G401.6 (cell line): Measurements from ENCODE around the gene TRMT44.

Experiments used
- FAIRE-seq: peaks from 2 replicates; lab custom pipeline; 2012; peaks lifted over from hg19 to GRCh38; lab: Jason Lieb, UNC

Gene TRMT44

GRCh38 chr4:8514391-8514790, 73.8 kb downstream of the TRMT44 start:
- no peak for FAIRE-seq

DNA sequence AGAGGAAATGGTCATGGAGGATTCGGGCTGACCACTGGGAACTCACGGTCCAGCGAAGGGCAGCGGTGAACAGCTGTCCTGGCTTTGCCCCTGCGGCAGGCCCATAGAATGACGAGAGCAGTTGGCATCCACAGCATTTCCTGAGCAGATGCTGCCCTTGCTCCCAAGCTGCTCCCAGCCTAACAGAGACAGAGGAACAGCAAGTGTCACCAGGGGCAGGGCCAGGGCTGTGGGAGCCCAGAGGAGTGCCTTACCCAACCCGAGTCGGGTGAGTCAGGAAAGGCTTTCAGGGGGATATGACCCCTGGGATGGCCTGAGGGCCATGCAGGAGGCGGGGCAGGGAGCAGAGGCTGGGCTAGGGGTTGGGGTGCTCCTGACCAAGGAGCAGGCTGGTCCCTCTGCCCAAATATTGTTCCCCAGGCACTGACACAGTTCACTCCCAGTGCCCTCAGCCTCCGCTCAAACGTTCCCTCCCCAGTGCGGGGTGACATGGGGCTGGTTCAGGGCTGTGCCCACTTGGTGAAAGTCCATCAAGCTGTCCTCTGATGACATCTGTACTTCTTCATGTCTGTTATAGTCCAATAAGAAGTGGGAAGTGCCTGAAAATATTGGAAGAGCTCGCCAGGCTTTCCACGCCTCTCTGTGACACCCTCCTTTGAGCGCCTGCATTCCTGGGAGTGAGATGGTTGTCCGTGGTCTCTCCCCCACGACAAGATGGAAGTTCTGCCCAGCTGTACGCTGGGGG, 74.9 kb downstream of the TRMT44 start:
- no peak for FAIRE-seq

DNA sequence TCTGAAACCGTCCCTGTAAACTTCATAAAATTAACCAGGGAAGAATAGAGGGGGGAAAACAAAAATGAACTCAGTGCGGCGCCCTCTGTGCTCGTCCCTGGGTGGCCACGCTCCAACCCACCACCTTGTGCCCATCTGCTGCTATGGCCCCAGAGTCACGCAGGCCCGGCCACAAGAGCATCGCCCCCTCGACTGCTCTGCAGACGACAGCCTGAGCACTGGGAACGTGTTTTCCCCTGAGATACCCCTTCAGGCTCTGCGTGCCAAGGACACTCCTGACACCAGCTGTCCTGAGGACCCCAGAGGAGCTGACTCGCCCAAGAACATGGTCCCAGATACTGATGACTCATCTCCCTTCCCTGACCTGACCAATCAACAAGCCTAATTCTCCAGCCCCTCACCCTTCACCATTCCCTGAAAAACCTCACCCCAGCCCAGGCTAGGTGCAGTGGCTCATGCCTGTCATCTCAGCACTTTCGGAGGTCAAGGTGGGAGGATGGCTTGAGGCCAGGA, 75.5 kb downstream of the TRMT44 start:
- FAIRE-seq: no peak

GRCh38 chr4:8516996-8517550, 76.5 kb downstream of the TRMT44 start:
- no peak for FAIRE-seq

GRCh38 chr4:8517946-8518345, 77.4 kb downstream of the TRMT44 start:
- no peak for FAIRE-seq

DNA sequence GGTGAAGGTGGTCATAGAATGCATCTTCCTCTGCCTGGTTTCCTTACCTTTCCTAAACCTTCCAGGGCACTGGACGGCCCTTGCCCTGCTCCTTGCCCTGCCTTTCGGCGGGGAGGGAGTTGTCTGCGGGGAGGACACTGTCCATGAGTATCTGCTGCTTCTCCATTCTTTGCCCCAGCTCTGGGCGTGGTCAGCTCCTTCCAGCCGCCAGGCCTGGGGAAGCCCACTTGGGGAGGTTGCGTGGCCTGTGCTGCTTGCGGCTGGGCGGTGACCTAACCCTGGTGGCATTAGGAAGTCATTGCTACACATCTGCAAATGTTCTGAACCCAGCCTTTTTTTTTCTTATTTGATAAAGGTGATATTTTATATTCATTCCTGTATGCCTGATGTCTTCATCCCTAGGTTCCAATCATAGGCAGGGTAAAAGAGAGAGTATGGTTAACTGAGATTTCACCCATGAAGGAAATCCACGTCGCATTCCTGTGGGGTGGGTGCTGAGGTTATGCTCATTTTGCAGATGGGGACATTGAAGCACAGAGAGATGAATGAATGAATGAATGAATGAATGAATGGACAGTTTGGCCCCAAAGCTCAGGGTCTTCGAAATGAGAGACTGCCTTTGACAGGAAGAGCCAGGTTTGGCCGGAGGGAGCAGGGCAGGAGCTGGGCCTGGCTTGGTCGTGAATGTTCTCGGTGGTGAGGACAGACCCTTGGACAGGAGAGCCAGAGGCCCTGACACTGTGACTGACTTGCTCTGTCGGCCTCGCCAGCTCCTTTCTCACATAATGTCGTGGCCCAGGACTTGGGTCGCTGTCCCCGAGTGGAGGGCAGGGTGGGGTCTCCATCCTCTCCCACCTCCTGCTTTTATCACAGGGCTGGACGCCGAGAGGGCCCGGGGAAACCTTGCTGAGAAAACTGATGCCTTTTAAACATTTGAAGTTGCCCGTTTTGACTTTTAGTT, 81.9 kb downstream of the TRMT44 start:
- FAIRE-seq: no peak

GRCh38 chr4:8523175-8523574, 82.6 kb downstream of the TRMT44 start:
- no peak for FAIRE-seq

- no peak for FAIRE-seq
These were observed 83.2 kb downstream of the TRMT44 start for GRCh38 chr4:8523766-8524165.

GRCh38 chr4:8524595-8525382, 84.2 kb downstream of the TRMT44 start:
- no peak for FAIRE-seq

- FAIRE-seq: peak; percentile 13
These were observed 85.0 kb downstream of the TRMT44 start for GRCh38 chr4:8525383-8526120.
